ENCODE results near the gene MYO1B. TPM values are rescaled to one million over a fixed set of nuclear protein-coding genes. Genes with fewer than 3 reads are reported as not detected.

MYO1B gene
- total RNA-seq, 1 experiment from 2014 or later = 43.2 TPM

GRCh38 chr2:191268596-191268995 lies 23.4 kb downstream of the MYO1B start:
- WGBS (ENCODE audit: extremely low coverage, insufficient read length, low lambda C conversion rate) = no CpG with 5 or more reads among the region's 1 CpG
- Histone ChIP-seq H2BK5ac (ENCODE audit: insufficient read length, low read length) (no peak overlapping the region), H3K27ac (ENCODE audit: insufficient read length, low read depth, low read length) (no peak overlapping the region), H3K79me1 (ENCODE audit: insufficient read depth, low read depth, low read length, poor library complexity, severe bottlenecking) (peaks cover 15% of the 10 kb centered on the region), H4K91ac (ENCODE audit: insufficient read length, low read depth, low read length) (no peak overlapping the region), H2BK15ac (ENCODE audit: low read depth, low read length) (no peak overlapping the region), H3K4ac (ENCODE audit: low read depth, low read length) (no peak overlapping the region), H3K4me2 (ENCODE audit: insufficient read depth, insufficient read length, low read length) (no peak overlapping the region), H3K4me1 (ENCODE audit: insufficient read depth, low read length) (peaks cover 22% of the 10 kb centered on the region), H2AFZ (ENCODE audit: low read length) (no peak overlapping the region), H3K14ac (ENCODE audit: insufficient read depth, low read length) (no peak overlapping the region), H2BK12ac (ENCODE audit: insufficient read length, low read depth, low read length) (no peak overlapping the region), H3K9ac (ENCODE audit: extremely low read depth, insufficient read length, low read length) (no peak overlapping the region), H3K9me3 (ENCODE audit: control insufficient read depth, low read depth, low read length) (no peaks in the 10 kb centered on the region), H4K5ac (ENCODE audit: insufficient read length, low read depth, low read length) (no peak overlapping the region), H3K23me2 (ENCODE audit: insufficient read length, low read depth, low read length, poor library complexity, severe bottlenecking) (no peaks in the 10 kb centered on the region), H2AK5ac (ENCODE audit: insufficient read length, low read length) (no peak overlapping the region), H4K20me1 (ENCODE audit: control insufficient read depth, insufficient read depth, insufficient read length) (no peaks in the 10 kb centered on the region), H3T11ph (ENCODE audit: low read length) (no peak overlapping the region), H3K79me2 (ENCODE audit: insufficient read depth, low read length) (peaks cover 40% of the 10 kb centered on the region; the same call in 1 of the 2 replicates), H3K18ac (ENCODE audit: insufficient read length, low read depth, low read length) (no peak overlapping the region), H2BK20ac (ENCODE audit: low read depth, low read length, poor library complexity, severe bottlenecking) (no peak overlapping the region), H3K56ac (ENCODE audit: insufficient read length, low read depth, low read length) (no peak overlapping the region), H2BK120ac (ENCODE audit: low read depth, low read length, poor library complexity, severe bottlenecking) (no peak overlapping the region), H3K23ac (ENCODE audit: insufficient read length, low read depth, low read length) (no peak overlapping the region), H4K8ac (replicated peaks; ENCODE audit: insufficient read length, low read depth, low read length) (no peak overlapping the region), H3K27me3 (ENCODE audit: insufficient read depth, low read length) (no peaks in the 10 kb centered on the region)
- Mint-ChIP-seq H3K4me1 (peaks cover 51 to 53% of the 10 kb centered on the region in 2 experiments), H3K27ac (no peak overlapping the region), H3K9me3 (no peaks in the 10 kb centered on the region), H3K36me3 (ENCODE audit: insufficient read depth in 1 of 3, low read depth in 3 of 3) (peaks cover 0 to 2% (median 0%) of the 10 kb centered on the region in 3 experiments; a peak in 1 of 7 replicates), H3K27me3 (ENCODE audit: low read depth) (no peaks in the 10 kb centered on the region), H3K4me3 (no peak overlapping the region)
- TF ChIP-seq CTCF (conservative IDR thresholded peaks at IDR 0.05) = no peak
- DNase-seq = no peak

Data from H9 (cell line).